ENCODE results near the gene ASB2. TPM values are rescaled to one million over a fixed set of nuclear protein-coding genes. Genes with fewer than 3 reads are reported as not detected.

Gene ASB2
- total RNA-seq, 2 experiments from 2014 or later, result 93.9 to 99.3 TPM

DNA sequence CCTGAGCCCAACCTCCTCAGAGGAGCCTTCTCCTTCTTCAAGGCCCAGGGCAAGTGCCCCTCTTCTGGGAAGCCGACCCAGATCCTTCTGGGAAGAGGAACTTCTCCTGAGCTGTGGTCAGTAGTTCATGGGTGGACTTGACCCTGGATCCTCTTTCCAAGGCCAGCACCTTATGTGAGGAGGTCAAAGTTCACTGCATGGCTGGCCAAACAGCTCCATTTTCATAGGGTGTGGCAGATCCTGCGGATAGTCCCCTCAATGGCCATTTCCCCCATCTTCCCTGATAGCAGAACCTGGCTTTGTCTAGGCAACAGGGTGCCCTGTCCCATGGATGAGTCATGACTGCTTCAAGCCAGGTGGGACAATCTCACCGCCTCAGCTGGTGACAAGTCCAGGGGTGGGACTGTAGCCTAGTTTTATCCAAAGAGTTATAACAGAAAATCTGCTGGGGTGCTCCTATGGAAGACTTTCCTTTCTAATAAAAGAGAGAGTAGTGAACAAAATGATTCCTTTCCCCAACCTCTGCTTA lies 10.4 kb downstream of the ASB2 start:
- Mint-ChIP-seq H3K4me3 (no peak overlapping the region), H3K27me3 (no peaks in the 10 kb centered on the region), H3K27ac (peak overlapping the region; percentile 100), H3K9me3 (peaks cover 8% of the 10 kb centered on the region), H3K36me3 (ENCODE audit: low read depth) (peaks cover 60% of the 10 kb centered on the region), H3K4me1 (peaks cover 89% of the 10 kb centered on the region)
- POLR2A ChIA-PET, result interaction anchor here (4.1 to 12.1 kb wide), 3 partner anchors 7 to 26 kb away, joined by 39 to 616 read pairs (median 43); partner anchors contain the start of gene ASB2
- CTCF ChIA-PET, result interaction anchor here (0.7 to 4.2 kb wide), 4 partner anchors 9 to 35 kb away, joined by 3 to 52 read pairs (median 3); no protein-coding TSS in a partner anchor
- DNase-seq, result no peak

- Mint-ChIP-seq H3K36me3 (ENCODE audit: low read depth) (peaks cover 62% of the 10 kb centered on the region), H3K4me1 (peaks cover 88% of the 10 kb centered on the region), H3K4me3 (no peak overlapping the region), H3K27me3 (no peaks in the 10 kb centered on the region), H3K27ac (peak overlapping the region; percentile 100), H3K9me3 (peaks cover 8% of the 10 kb centered on the region)
- ChIA-PET POLR2A (interaction anchor here (4.1 to 12.1 kb wide), 3 partner anchors 8 to 25 kb away, joined by 39 to 616 read pairs (median 43); partner anchors contain the start of gene ASB2), CTCF (interaction anchor here (0.7 to 4.2 kb wide), 3 partner anchors 9 to 25 kb away, joined by 3 to 52 read pairs (median 3); no protein-coding TSS in a partner anchor)
- no peak for DNase-seq
Measured at GRCh38 chr14:93965287-93965821, 11.0 kb downstream of the ASB2 start.

- peaks cover 88% of the 10 kb centered on the region for H3K4me1 Mint-ChIP-seq
- H3K36me3 Mint-ChIP-seq (ENCODE audit: low read depth), result peaks cover 62% of the 10 kb centered on the region
- no peaks in the 10 kb centered on the region for H3K27me3 Mint-ChIP-seq
- CTCF ChIA-PET, result interaction anchor here (1.0 to 4.2 kb wide), 4 partner anchors 9 to 36 kb away, joined by 3 to 52 read pairs (median 6); no protein-coding TSS in a partner anchor
- H3K9me3 Mint-ChIP-seq, result peaks cover 8% of the 10 kb centered on the region
- no peak overlapping the region for H3K4me3 Mint-ChIP-seq
- POLR2A ChIA-PET, result interaction anchor here (4.1 to 12.1 kb wide), 3 partner anchors 9 to 25 kb away, joined by 39 to 616 read pairs (median 43); partner anchors contain the start of gene ASB2
- H3K27ac Mint-ChIP-seq, result peak overlapping the region; percentile 100
- DNase-seq, result no peak
Measured at GRCh38 chr14:93964820-93965286, 11.5 kb downstream of the ASB2 start.

DNA sequence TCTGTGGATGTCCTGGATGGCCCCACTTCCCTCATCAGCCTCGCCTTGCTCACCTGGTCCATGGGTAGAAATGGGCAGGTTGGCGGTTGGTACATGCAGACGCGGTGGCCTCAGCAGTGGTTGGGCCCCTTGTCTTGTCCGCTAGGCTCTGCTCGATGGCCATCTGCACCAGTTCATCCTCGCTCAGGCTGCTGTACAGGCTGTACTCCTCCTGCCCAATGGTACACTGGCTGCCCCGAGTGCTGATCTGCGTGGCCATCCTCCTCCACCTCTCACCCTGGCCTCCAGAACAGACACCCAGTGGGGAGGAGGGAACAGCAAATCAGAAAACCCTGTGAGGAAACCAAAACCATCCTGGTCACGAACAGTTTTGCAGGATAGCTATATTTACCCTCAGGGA lies 12.1 kb downstream of the ASB2 start:
- Mint-ChIP-seq H3K36me3 (ENCODE audit: low read depth) (peaks cover 66% of the 10 kb centered on the region), H3K4me3 (no peak overlapping the region), H3K9me3 (peaks cover 8% of the 10 kb centered on the region), H3K4me1 (peaks cover 92% of the 10 kb centered on the region), H3K27ac (peak overlapping the region; percentile 100), H3K27me3 (no peaks in the 10 kb centered on the region)
- no peak for DNase-seq
- ChIA-PET POLR2A (interaction anchor here (2.0 to 12.1 kb wide), 4 partner anchors 9 to 117 kb away, joined by 8 to 616 read pairs (median 41); partner anchors contain the start of genes ASB2, DDX24 and IFI27L1), CTCF (interaction anchor here (2.0 to 4.2 kb wide), 3 partner anchors 24 to 37 kb away, joined by 5 to 52 read pairs (median 8); no protein-coding TSS in a partner anchor)

DNA sequence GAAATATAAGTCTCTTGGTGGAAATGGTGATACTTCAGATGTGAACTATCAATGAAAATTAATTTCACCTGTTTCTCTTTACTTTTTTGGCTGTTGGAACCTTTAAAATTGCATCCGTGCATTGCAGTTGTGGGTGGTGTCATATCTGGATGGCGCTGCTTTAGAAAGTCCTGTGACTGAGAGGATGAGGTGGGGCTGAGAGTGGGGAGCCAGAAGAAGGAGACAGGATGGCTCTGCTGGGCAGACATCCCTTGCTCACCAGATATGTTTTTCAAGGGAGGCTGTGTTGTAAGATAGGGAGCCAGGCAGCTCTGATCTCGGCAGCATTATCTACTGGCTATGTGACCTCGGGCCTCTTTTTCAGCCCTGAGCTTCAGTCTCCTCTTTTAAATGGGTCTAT lies 12.7 kb downstream of the ASB2 start:
- no peaks in the 10 kb centered on the region for H3K27me3 Mint-ChIP-seq
- H3K4me3 Mint-ChIP-seq, result peak overlapping the region; percentile 28
- H3K9me3 Mint-ChIP-seq, result peaks cover 8% of the 10 kb centered on the region
- ChIA-PET CTCF (interaction anchor here (0.8 to 13.3 kb wide), 9 partner anchors 7 to 37 kb away, joined by 3 to 156 read pairs (median 8); partner anchors contain the start of gene ASB2), POLR2A (interaction anchor here (0.8 to 12.1 kb wide), 19 partner anchors 8 to 849 kb away, joined by 3 to 616 read pairs (median 4); partner anchors contain the start of genes ASB2, CCDC197, DDX24 and IFI27L1)
- H3K36me3 Mint-ChIP-seq (ENCODE audit: low read depth), result peaks cover 66% of the 10 kb centered on the region
- H3K4me1 Mint-ChIP-seq, result peaks cover 92% of the 10 kb centered on the region
- DNase-seq, result no peak
- H3K27ac Mint-ChIP-seq, result peak overlapping the region; percentile 100

- Mint-ChIP-seq H3K4me3 (peak overlapping the region; percentile 71), H3K4me1 (peaks cover 97% of the 10 kb centered on the region), H3K27me3 (no peaks in the 10 kb centered on the region), H3K36me3 (ENCODE audit: low read depth) (peaks cover 63% of the 10 kb centered on the region), H3K9me3 (peaks cover 8% of the 10 kb centered on the region), H3K27ac (peak overlapping the region; percentile 100)
- CTCF ChIA-PET, result interaction anchor here (0.8 to 13.3 kb wide), 9 partner anchors 8 to 38 kb away, joined by 3 to 156 read pairs (median 8); partner anchors contain the start of gene ASB2
- POLR2A ChIA-PET, result interaction anchor here (0.8 to 12.1 kb wide), 21 partner anchors 7 to 848 kb away, joined by 3 to 616 read pairs (median 4); partner anchors contain the start of genes ASB2, CCDC197, DDX24 and IFI27L1
- peak; percentile 84 for DNase-seq
Measured at GRCh38 chr14:93962701-93963601, 13.4 kb downstream of the ASB2 start.

GRCh38 chr14:93961620-93962019 lies 14.8 kb downstream of the ASB2 start:
- CTCF ChIA-PET, result interaction anchor here (1.0 to 13.3 kb wide), 6 partner anchors 9 to 42 kb away, joined by 3 to 156 read pairs (median 20); partner anchors contain the start of gene ASB2
- peaks cover 8% of the 10 kb centered on the region for H3K9me3 Mint-ChIP-seq
- H3K27ac Mint-ChIP-seq, result peak overlapping the region; percentile 100
- H3K4me3 Mint-ChIP-seq, result peak overlapping the region; percentile 58
- POLR2A ChIA-PET, result interaction anchor here (1.3 to 12.1 kb wide), 3 partner anchors 9 to 15 kb away, joined by 4 to 616 read pairs (median 14); partner anchors contain the start of gene ASB2
- H3K36me3 Mint-ChIP-seq (ENCODE audit: low read depth), result peaks cover 55% of the 10 kb centered on the region
- H3K27me3 Mint-ChIP-seq, result no peaks in the 10 kb centered on the region
- H3K4me1 Mint-ChIP-seq, result peaks cover 97% of the 10 kb centered on the region
- DNase-seq, result no peak

DNA sequence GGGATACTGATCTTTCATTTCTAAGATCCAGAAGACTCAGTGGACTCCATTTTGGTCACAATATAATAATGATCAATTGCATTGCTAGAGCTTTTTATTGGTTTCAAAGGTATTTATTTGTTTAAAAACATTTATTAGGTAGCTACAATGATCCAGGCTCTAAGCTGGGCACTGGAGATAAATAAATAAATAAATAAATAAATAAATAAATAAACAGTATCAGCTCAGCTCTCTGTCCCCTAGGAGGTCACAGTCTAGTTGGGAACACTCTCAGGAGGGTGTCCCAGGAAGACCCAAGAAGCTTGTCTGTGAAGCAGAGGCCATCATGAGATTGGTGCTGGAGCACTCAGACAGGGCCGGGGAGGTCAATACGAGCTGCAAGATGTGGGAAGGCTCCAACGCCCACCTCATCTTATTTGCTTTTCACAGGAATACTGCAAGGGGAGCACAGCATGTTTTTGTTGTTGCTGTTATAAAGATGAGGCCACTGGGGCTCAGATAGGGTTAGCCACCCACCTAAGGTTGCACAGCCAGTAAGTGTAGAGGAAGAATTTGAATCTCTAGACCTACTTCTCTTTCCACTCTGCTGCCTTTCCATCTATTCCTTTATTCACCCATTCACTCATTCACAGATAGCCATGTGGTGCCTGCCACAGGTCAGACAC lies 15.5 kb downstream of the ASB2 start:
- Mint-ChIP-seq H3K9me3 (peaks cover 8% of the 10 kb centered on the region), H3K4me1 (peaks cover 97% of the 10 kb centered on the region), H3K36me3 (ENCODE audit: low read depth) (peaks cover 47% of the 10 kb centered on the region), H3K27ac (peak overlapping the region; percentile 100), H3K4me3 (peak overlapping the region; percentile 58), H3K27me3 (no peaks in the 10 kb centered on the region)
- no peak for DNase-seq
- CTCF ChIA-PET, result interaction anchor here (1.0 to 13.3 kb wide), 10 partner anchors 10 to 43 kb away, joined by 3 to 156 read pairs (median 4); partner anchors contain the start of gene ASB2
- POLR2A ChIA-PET, result interaction anchor here (1.0 to 12.1 kb wide), 9 partner anchors 8 to 119 kb away, joined by 3 to 616 read pairs (median 15); partner anchors contain the start of genes ASB2, CCDC197, DDX24 and IFI27L1

- CTCF ChIA-PET, result interaction anchor here (1.0 to 13.3 kb wide), 8 partner anchors 10 to 41 kb away, joined by 3 to 156 read pairs (median 4); partner anchors contain the start of gene ASB2
- Mint-ChIP-seq H3K27me3 (no peaks in the 10 kb centered on the region), H3K4me3 (peak overlapping the region; percentile 75), H3K9me3 (peaks cover 5% of the 10 kb centered on the region), H3K4me1 (peaks cover 96% of the 10 kb centered on the region), H3K36me3 (ENCODE audit: low read depth) (peaks cover 43% of the 10 kb centered on the region), H3K27ac (peak overlapping the region; percentile 99)
- no peak for DNase-seq
- POLR2A ChIA-PET, result interaction anchor here (0.9 to 12.1 kb wide), 12 partner anchors 7 to 120 kb away, joined by 3 to 616 read pairs (median 5); partner anchors contain the start of genes ASB2, CCDC197, DDX24 and IFI27L1
Measured at GRCh38 chr14:93960108-93960475, 16.3 kb downstream of the ASB2 start.

- ChIA-PET CTCF (interaction anchor here (0.9 to 13.3 kb wide), 10 partner anchors 11 to 844 kb away, joined by 3 to 156 read pairs (median 4); partner anchors contain the start of gene ASB2), POLR2A (interaction anchor here (0.9 to 12.1 kb wide), 17 partner anchors 9 to 169 kb away, joined by 3 to 616 read pairs (median 4); partner anchors contain the start of genes ASB2, DDX24, IFI27L1 and OTUB2)
- Mint-ChIP-seq H3K4me1 (peaks cover 96% of the 10 kb centered on the region), H3K27me3 (no peaks in the 10 kb centered on the region), H3K9me3 (no peaks in the 10 kb centered on the region), H3K27ac (peak overlapping the region; percentile 99), H3K4me3 (peak overlapping the region; percentile 75), H3K36me3 (ENCODE audit: low read depth) (peaks cover 43% of the 10 kb centered on the region)
- peak; percentile 96 for DNase-seq
Measured at GRCh38 chr14:93959239-93960107, 16.9 kb downstream of the ASB2 start.
